A549 (cell line): ENCODE results near the gene ZNF335. TPM values are rescaled to one million over a fixed set of nuclear protein-coding genes. Genes with fewer than 3 reads are reported as not detected.
A peak's percentile ranks its signal among the peaks of the same experiment; 100 is the strongest.

ENCODE experiments used
- ATAC-seq, 2 experiments: fragments of 200-7000 bp in 1 of 2; fragments of >200 bp in 1 of 2; cut with Nextera tagmentation in 1 of 2; cut with Tn5 transposase in 1 of 2; 3 replicates each; pipeline versions ENCODE4 v1.8.0 to v1.9.1; 2018 to 2020; ENCODE audit warnings: mild to moderate bottlenecking in 1 of 2, moderate library complexity in 1 of 2
- CTCF ChIA-PET: fragments of 300-600 bp; sonication (Branson Sonifier 250); formaldehyde crosslinking; extraction: SDS; loops from one replicate; lab custom pipeline; 2021; ENCODE audit warnings: antibody characterized with exemption, inconsistent platforms; lab: Yijun Ruan, JAX
- POLR2A ChIA-PET: fragments of 350-600 bp; formaldehyde crosslinking; extraction: SDS; loops from one replicate; lab custom pipeline; 2021; ENCODE audit warnings: antibody characterized with exemption, inconsistent platforms; lab: Yijun Ruan, JAX
- DNase-seq, 2 experiments: peaks; one replicate each; pipeline versions ENCODE4 v3.0.0 to v3.0.0-alpha.2; 2011 to 2016; ENCODE audit warnings: low read depth in 1 of 2, low spot score in 1 of 2
- FAIRE-seq: peaks from 2 replicates; lab custom pipeline; 2011; peaks lifted over from hg19 to GRCh38; lab: Jason Lieb, UNC
- H3K27ac ChIP-seq, 2 experiments: fragments of >200 bp; sonication (Bioruptor Twin); formaldehyde crosslinking; 3 replicates each; pipeline ENCODE4 v1.5.1; 2016 to 2017
- H3K4me1 ChIP-seq: fragments of >200 bp; sonication (Bioruptor Twin); formaldehyde crosslinking; 3 replicates; pipeline ENCODE4 v1.6.1; 2016
- H3K4me2 ChIP-seq: fragments of >200 bp; sonication (Bioruptor Twin); formaldehyde crosslinking; 3 replicates; pipeline ENCODE4 v1.6.1; 2016
- H3K4me3 ChIP-seq: fragments of >200 bp; sonication (Bioruptor Twin); formaldehyde crosslinking; 3 replicates; pipeline ENCODE4 v1.5.1; 2016
- H3K9me3 ChIP-seq: fragments of >200 bp; sonication (Bioruptor Twin); formaldehyde crosslinking; 3 replicates; pipeline ENCODE4 v1.6.1; 2016
- CHD4 ChIP-seq: fragments of 200-600 bp; sonication (generic); IDR thresholded peaks from 2 replicates; pipeline ENCODE4 v1.6.1; 2016; ENCODE audit warnings: antibody characterized with exemption, mild to moderate bottlenecking, borderline replicate concordance
- E2F6 ChIP-seq: IDR thresholded peaks from 2 replicates; pipeline ENCODE4 v1.6.1; 2012; ENCODE audit warnings: low read depth, borderline replicate concordance
- EHF ChIP-seq: fragments of 250-450 bp; sonication (Bioruptor Pico); IDR thresholded peaks from 2 replicates; pipeline ENCODE4 v1.5.0; 2020; ENCODE audit warnings: mild to moderate bottlenecking
- ESRRA ChIP-seq: fragments of 150-350 bp; IDR thresholded peaks from 2 replicates; pipeline ENCODE4 v1.6.1; 2014; ENCODE audit warnings: mild to moderate bottlenecking, low read length, borderline replicate concordance
- HDAC2 ChIP-seq: fragments of 200-600 bp; sonication (generic); IDR thresholded peaks from 2 replicates; pipeline ENCODE4 v1.6.1; 2016
- HMGXB4 ChIP-seq: fragments of 250-450 bp; sonication (Bioruptor Pico); IDR thresholded peaks from 2 replicates; pipeline ENCODE4 v1.5.0; 2021; ENCODE audit warnings: mild to moderate bottlenecking, moderate library complexity, borderline replicate concordance
- HOXA7 ChIP-seq: fragments of 250-450 bp; sonication (Bioruptor Pico); IDR thresholded peaks from 2 replicates; pipeline ENCODE4 v1.5.0; 2020; ENCODE audit warnings: mild to moderate bottlenecking, moderate library complexity
- HOXB13 ChIP-seq: fragments of 250-450 bp; sonication (Bioruptor Pico); IDR thresholded peaks from 2 replicates; pipeline ENCODE4 v1.5.0; 2020; ENCODE audit warnings: low read depth, mild to moderate bottlenecking, moderate library complexity
- JUNB ChIP-seq: fragments of >200 bp; sonication (Bioruptor Twin); formaldehyde crosslinking; IDR thresholded peaks from 2 replicates; pipeline ENCODE4 v1.6.1; 2016
- KDM5A ChIP-seq: fragments of 200-600 bp; sonication (generic); IDR thresholded peaks from 2 replicates; pipeline ENCODE4 v1.6.1; 2016; ENCODE audit warnings: antibody characterized with exemption, mild to moderate bottlenecking
- MAFK ChIP-seq: fragments of 450-650 bp; IDR thresholded peaks from 2 replicates; pipeline ENCODE4 v1.6.1; 2014; ENCODE audit not compliant: partially characterized antibody
- MYC ChIP-seq: IDR thresholded peaks from 2 replicates; pipeline ENCODE4 v1.6.1; 2012; ENCODE audit warnings: mild to moderate bottlenecking, inconsistent platforms, low read length, improper control_type of control experiment, borderline replicate concordance
- NFE2L2 ChIP-seq: fragments of 150-350 bp; conservative IDR thresholded peaks from 2 replicates; pipeline ENCODE4 v1.6.1; 2014; ENCODE audit warnings: low read length
- NR3C1 ChIP-seq: fragments of >200 bp; sonication (Bioruptor Twin); formaldehyde crosslinking; IDR thresholded peaks from 3 replicates; pipeline ENCODE4 v1.6.1; 2017
- PBX3 ChIP-seq: IDR thresholded peaks from 2 replicates; pipeline ENCODE4 v1.6.1; 2012
- POLR2AphosphoS2 ChIP-seq: conservative IDR thresholded peaks from 2 replicates; pipeline ENCODE4 v1.6.1; 2012; ENCODE audit warnings: low read length, improper control_type of control experiment, inconsistent platforms
- REST ChIP-seq: fragments of 200-600 bp; sonication (generic); IDR thresholded peaks from 2 replicates; pipeline ENCODE4 v1.6.1; 2016; ENCODE audit warnings: antibody characterized with exemption, mild to moderate bottlenecking, moderate library complexity
- RNF2 ChIP-seq: fragments of 200-600 bp; sonication (generic); IDR thresholded peaks from 2 replicates; pipeline ENCODE4 v1.6.1; 2016; ENCODE audit warnings: low read depth, mild to moderate bottlenecking, antibody characterized with exemption, moderate library complexity, borderline replicate concordance
- SMC3 ChIP-seq: fragments of >200 bp; sonication (Bioruptor Twin); formaldehyde crosslinking; IDR thresholded peaks from 3 replicates; pipeline ENCODE4 v1.6.1; 2018; ENCODE audit warnings: inconsistent platforms
- ZC3H11A ChIP-seq: fragments of 450-650 bp; IDR thresholded peaks from 2 replicates; pipeline ENCODE4 v1.6.1; 2014; ENCODE audit warnings: antibody characterized with exemption, mild to moderate bottlenecking
- ZFP36 ChIP-seq: fragments of 450-650 bp; IDR thresholded peaks from 2 replicates; pipeline ENCODE4 v1.6.1; 2014; ENCODE audit warnings: borderline replicate concordance; ENCODE audit not compliant: partially characterized antibody
- ZNF302 ChIP-seq: fragments of 250-450 bp; sonication (Bioruptor Pico); IDR thresholded peaks from 2 replicates; pipeline ENCODE4 v1.9.0; 2021; ENCODE audit warnings: inconsistent platforms, mild to moderate bottlenecking, moderate library complexity
- ZSCAN20 ChIP-seq: fragments of 250-450 bp; sonication (Bioruptor Pico); IDR thresholded peaks from 2 replicates; pipeline ENCODE4 v1.8.0; 2022; ENCODE audit warnings: mild to moderate bottlenecking, moderate library complexity
- WGBS: methylation state at CpG from one replicate; pipeline ENCODE4 v1.1.6; 2017; ENCODE audit errors: missing lambda C conversion rate; 5-methylcytosine and 5-hydroxymethylcytosine counted together
- polyA plus RNA-seq, 4 experiments: library from polyadenylated mRNA; depleted of rRNA in 3 of 4; stranded (reverse); fragments of >200 nt; fragmentation: RNase III in 1 of 4; extraction: RNeasy Plus Mini Kit Qiagen cat#74134 plus additional on column Dnase treatment in 1 of 4; gene quantifications; 2 replicates in 3 of 4; 3 replicates in 1 of 4; pipeline ENCODE4 v1.2.3, GENCODE V29; 2011 to 2017

The ZNF335 gene
- polyA plus RNA-seq, 2 of the 4 experiments (the other 2 are of a cell fraction), result 7.3 to 9.3 TPM

- CTCF ChIA-PET, result interaction anchor here (0.8 to 1.5 kb wide), 3 partner anchors 17 to 102 kb away, joined by 3 read pairs; no protein-coding TSS in a partner anchor
- POLR2A ChIA-PET, result no interaction called here
- Histone ChIP-seq H3K4me1 (no peaks in the 10 kb centered on the region), H3K4me3 (no peak overlapping the region), H3K27ac (no peak overlapping the region), H3K9me3 (no peaks in the 10 kb centered on the region), H3K4me2 (no peak overlapping the region)
- no peak for DNase-seq
- ATAC-seq, result peak; percentile 22 to 40; a peak in 4 of 6 replicates
- WGBS, result 56% methylated on average over 14 of the region's 14 CpGs
- TF ChIP-seq ZFP36 (peak; percentile 12), HDAC2 (no peak)
- TF ChIP-seq, all 56 proteins: peak for 1
- FAIRE-seq, result no peak
These were observed 44.7 kb downstream of the ZNF335 start for GRCh38 chr20:45927071-45927878.

- Histone ChIP-seq H3K4me3 (no peak overlapping the region), H3K4me1 (no peaks in the 10 kb centered on the region), H3K4me2 (no peak overlapping the region), H3K9me3 (no peaks in the 10 kb centered on the region), H3K27ac (no peak overlapping the region)
- CTCF ChIA-PET, result interaction anchor here (0.8 to 1.5 kb wide), 3 partner anchors 9 to 43 kb away, joined by 3 read pairs; no protein-coding TSS in a partner anchor
- POLR2A ChIA-PET, result interaction anchor here (5.0 kb wide), 1 partner anchor 7 kb away, joined by 30 read pairs; the partner anchor contains the start of gene PCIF1
- DNase-seq (no peak), FAIRE-seq (no peak), ATAC-seq (no peak; a peak in 1 of 6 replicates)
- WGBS, result 67% methylated on average over 2 of the region's 2 CpGs
- TF ChIP-seq JUNB (no peak), EHF (no peak)
These were observed 45.3 kb downstream of the ZNF335 start for GRCh38 chr20:45926731-45927070.

GRCh38 chr20:45925821-45926506 lies 46.0 kb downstream of the ZNF335 start:
- ChIA-PET CTCF (interaction anchor here (0.8 to 1.5 kb wide), 4 partner anchors 9 to 44 kb away, joined by 3 read pairs; no protein-coding TSS in a partner anchor), POLR2A (interaction anchor here (5.0 kb wide), 1 partner anchor 8 kb away, joined by 30 read pairs; the partner anchor contains the start of gene PCIF1)
- H3K4me2 ChIP-seq, result no peak overlapping the region
- no peak overlapping the region for H3K27ac ChIP-seq
- FAIRE-seq (no peak), DNase-seq (no peak), ATAC-seq (no peak; a peak in 1 of 6 replicates)
- no peak overlapping the region for H3K4me3 ChIP-seq
- H3K4me1 ChIP-seq, result no peaks in the 10 kb centered on the region
- 48% methylated on average over 9 of the region's 9 CpGs for WGBS
- TF ChIP-seq ZNF302, result no peak
- TF ChIP-seq RNF2, result no peak
- TF ChIP-seq HOXB13, result no peak
- no peak for TF ChIP-seq HMGXB4 (CRISPR knock-in tag)
- TF ChIP-seq E2F6, result no peak
- TF ChIP-seq CHD4, result no peak
- no peak for TF ChIP-seq ZC3H11A
- TF ChIP-seq REST, result no peak
- no peak for TF ChIP-seq PBX3
- TF ChIP-seq KDM5A, result no peak
- no peak for TF ChIP-seq SMC3
- TF ChIP-seq NR3C1, result no peak
- TF ChIP-seq MYC, result no peak
- no peak for TF ChIP-seq HOXA7 (CRISPR knock-in tag)
- no peak for TF ChIP-seq POLR2AphosphoS2
- TF ChIP-seq EHF, result no peak
- TF ChIP-seq MAFK, result no peak
- no peak for TF ChIP-seq ESRRA
- no peak for TF ChIP-seq NFE2L2
- TF ChIP-seq ZSCAN20, result no peak
- H3K9me3 ChIP-seq, result no peaks in the 10 kb centered on the region
